H9 (cell line): ENCODE measurements around the gene SETBP1. TPM values are rescaled to one million over a fixed set of nuclear protein-coding genes. Genes with fewer than 3 reads are reported as not detected.

Source experiments
- DNase-seq: peaks from one replicate; pipeline ENCODE4 v3.0.0-alpha.2; 2017
- H2AFZ ChIP-seq: one replicate; pipeline ENCODE4 v1.6.1; 2013; ENCODE audit warnings: mild to moderate bottlenecking, low read length, control low read depth, moderate library complexity
- H2AK5ac ChIP-seq: 2 replicates; pipeline ENCODE4 v1.6.1; 2013; ENCODE audit warnings: low read length, control low read depth, mixed read lengths; ENCODE audit not compliant: insufficient read length
- H2BK120ac ChIP-seq: one replicate; pipeline ENCODE4 v1.6.1; 2013; ENCODE audit warnings: low read depth, mild to moderate bottlenecking, low read length, control low read depth, inconsistent platforms; ENCODE audit not compliant: poor library complexity, severe bottlenecking
- H2BK12ac ChIP-seq: 2 replicates; pipeline ENCODE4 v1.6.1; 2013; ENCODE audit warnings: low read length, control low read depth, mixed read lengths, low read depth; ENCODE audit not compliant: insufficient read length
- H2BK15ac ChIP-seq: 2 replicates; pipeline ENCODE4 v1.6.1; 2013; ENCODE audit warnings: low read depth, low read length, control low read depth
- H2BK20ac ChIP-seq: one replicate; pipeline ENCODE4 v1.6.1; 2013; ENCODE audit warnings: low read depth, mild to moderate bottlenecking, low read length, control low read depth, inconsistent platforms; ENCODE audit not compliant: poor library complexity, severe bottlenecking
- H2BK5ac ChIP-seq: 2 replicates; pipeline ENCODE4 v1.6.1; 2013; ENCODE audit warnings: low read length, control low read depth, mixed read lengths; ENCODE audit not compliant: insufficient read length
- H3K14ac ChIP-seq: 2 replicates; pipeline ENCODE4 v1.6.1; 2013; ENCODE audit warnings: low read length, control low read depth; ENCODE audit not compliant: insufficient read depth
- H3K18ac ChIP-seq: 2 replicates; pipeline ENCODE4 v1.6.1; 2013; ENCODE audit warnings: low read depth, mild to moderate bottlenecking, mixed read lengths, low read length, control low read depth; ENCODE audit not compliant: insufficient read length
- H3K23ac ChIP-seq: 2 replicates; pipeline ENCODE4 v1.6.1; 2013; ENCODE audit warnings: low read length, control low read depth, mixed read lengths, low read depth; ENCODE audit not compliant: insufficient read length
- H3K23me2 ChIP-seq: 2 replicates; pipeline ENCODE4 v1.6.1; 2013; ENCODE audit warnings: low read depth, mild to moderate bottlenecking, mixed read lengths, low read length, control low read depth; ENCODE audit not compliant: insufficient read length, poor library complexity, severe bottlenecking
- H3K27ac ChIP-seq: 2 replicates; pipeline ENCODE4 v1.5.1; 2013; ENCODE audit warnings: low read length, control low read depth, mixed read lengths, low read depth; ENCODE audit not compliant: insufficient read length
- H3K27me3 ChIP-seq: 2 replicates; pipeline ENCODE4 v1.6.1; 2013; ENCODE audit warnings: low read length, control low read depth, inconsistent platforms; ENCODE audit not compliant: insufficient read depth
- H3K4ac ChIP-seq: 2 replicates; pipeline ENCODE4 v1.6.1; 2013; ENCODE audit warnings: low read depth, mild to moderate bottlenecking, control low read depth, inconsistent platforms, low read length, moderate library complexity
- H3K4me1 ChIP-seq: 2 replicates; pipeline ENCODE4 v1.6.1; 2013; ENCODE audit warnings: low read length, control low read depth, inconsistent platforms; ENCODE audit not compliant: insufficient read depth
- H3K4me2 ChIP-seq: 2 replicates; pipeline ENCODE4 v1.6.1; 2013; ENCODE audit warnings: low read length, control low read depth, mixed read lengths; ENCODE audit not compliant: insufficient read length, insufficient read depth
- H3K56ac ChIP-seq: 2 replicates; pipeline ENCODE4 v1.6.1; 2013; ENCODE audit warnings: low read depth, mild to moderate bottlenecking, mixed read lengths, low read length, control low read depth; ENCODE audit not compliant: insufficient read length
- H3K79me1 ChIP-seq: 2 replicates; pipeline ENCODE4 v1.6.1; 2013; ENCODE audit warnings: low read depth, mild to moderate bottlenecking, moderate library complexity, low read length, control low read depth, inconsistent platforms; ENCODE audit not compliant: insufficient read depth, poor library complexity, severe bottlenecking
- H3K79me2 ChIP-seq: 2 replicates; pipeline ENCODE4 v1.6.1; 2013; ENCODE audit warnings: low read length, control low read depth, inconsistent platforms; ENCODE audit not compliant: insufficient read depth
- H3K9ac ChIP-seq: 2 replicates; pipeline ENCODE4 v1.6.1; 2013; ENCODE audit warnings: low read length, control low read depth, mixed read lengths; ENCODE audit not compliant: insufficient read length; ENCODE audit errors: extremely low read depth
- H3K9me3 ChIP-seq: one replicate; pipeline ENCODE4 v1.6.1; 2013; ENCODE audit warnings: low read depth, low read length, inconsistent platforms; ENCODE audit not compliant: control insufficient read depth
- H3T11ph ChIP-seq: one replicate; pipeline ENCODE4 v1.6.1; 2013; ENCODE audit warnings: mild to moderate bottlenecking, low read length, control low read depth, inconsistent platforms
- H4K20me1 ChIP-seq: one replicate; pipeline ENCODE4 v1.6.1; 2013; ENCODE audit not compliant: control insufficient read depth, insufficient read length, insufficient read depth
- H4K5ac ChIP-seq: 2 replicates; pipeline ENCODE4 v1.6.1; 2013; ENCODE audit warnings: low read depth, mild to moderate bottlenecking, mixed read lengths, low read length, control low read depth; ENCODE audit not compliant: insufficient read length
- H4K8ac ChIP-seq: replicated peaks from 2 replicates; pipeline ENCODE4 v1.6.1; 2013; ENCODE audit warnings: low read length, control low read depth, mixed read lengths, low read depth; ENCODE audit not compliant: insufficient read length
- H4K91ac ChIP-seq: 2 replicates; pipeline ENCODE4 v1.6.1; 2013; ENCODE audit warnings: low read depth, mild to moderate bottlenecking, moderate library complexity, mixed read lengths, low read length, control low read depth; ENCODE audit not compliant: insufficient read length
- H3K27ac Mint-ChIP-seq, 3 experiments: 2 replicates in 2 of 3; 3 replicates in 1 of 3; pipeline ENCODE4 v1.8.0; 2020 to 2021; ENCODE audit warnings: mixed read lengths in 3 of 3, mild to moderate bottlenecking in 1 of 3, moderate library complexity in 1 of 3
- H3K27me3 Mint-ChIP-seq: 2 replicates; pipeline ENCODE4 v1.8.0; 2021; ENCODE audit warnings: low read depth, mild to moderate bottlenecking, moderate library complexity, mixed read lengths
- H3K36me3 Mint-ChIP-seq, 3 experiments: 2 replicates in 2 of 3; 3 replicates in 1 of 3; pipeline ENCODE4 v1.8.0; 2020 to 2021; ENCODE audit warnings: low read depth in 3 of 3, mixed read lengths in 3 of 3; ENCODE audit not compliant: insufficient read depth in 1 of 3
- H3K4me1 Mint-ChIP-seq, 2 experiments: 2 replicates each; pipeline ENCODE4 v1.8.0; 2020; ENCODE audit warnings: mixed read lengths in 2 of 2
- H3K4me3 Mint-ChIP-seq, 2 experiments: 2 replicates in 1 of 2; 3 replicates in 1 of 2; pipeline ENCODE4 v1.8.0; 2020 to 2021; ENCODE audit warnings: mild to moderate bottlenecking in 2 of 2, mixed read lengths in 2 of 2, moderate library complexity in 1 of 2
- H3K9me3 Mint-ChIP-seq, 2 experiments: 2 replicates in 1 of 2; 3 replicates in 1 of 2; pipeline ENCODE4 v1.8.0; 2020; ENCODE audit warnings: mild to moderate bottlenecking in 2 of 2, mixed read lengths in 2 of 2, moderate library complexity in 1 of 2
- CTCF ChIP-seq: fragments of 200-600 bp; sonication (generic); conservative IDR thresholded peaks from 3 replicates; pipeline ENCODE4 v1.8.0; 2021; ENCODE audit warnings: antibody characterized with exemption, mild to moderate bottlenecking
- WGBS: extraction: QIAGEN DNeasy Blood & Tissue Kit; methylation state at CpG from one replicate; pipeline ENCODE4 v1.1.7; 2013; ENCODE audit warnings: missing lambda C conversion rate, low lambda C conversion rate, mixed read lengths; ENCODE audit not compliant: insufficient read length; ENCODE audit errors: extremely low coverage; 5-methylcytosine and 5-hydroxymethylcytosine counted together
- total RNA-seq: library from RNA; stranded (reverse); gene quantifications from 2 replicates; pipeline ENCODE4 v1.2.1, GENCODE V29; 2021

SETBP1 gene
- total RNA-seq, 1 experiment from 2014 or later = 4.6 TPM

GRCh38 chr18:44716697-44717163 is 36.0 kb downstream of the SETBP1 start:
- Histone ChIP-seq H3K56ac (no peak overlapping the region), H2BK12ac (no peak overlapping the region), H2AFZ (no peak overlapping the region), H3K4ac (no peak overlapping the region), H4K91ac (no peak overlapping the region), H3K23me2 (no peaks in the 10 kb centered on the region), H3K4me1 (peaks cover 8% of the 10 kb centered on the region), H2AK5ac (no peak overlapping the region), H2BK15ac (no peak overlapping the region), H3K18ac (no peak overlapping the region), H2BK120ac (no peak overlapping the region), H3K79me1 (no peaks in the 10 kb centered on the region), H4K8ac (no peak overlapping the region), H3K9me3 (no peaks in the 10 kb centered on the region), H2BK5ac (no peak overlapping the region), H4K5ac (no peak overlapping the region), H3K14ac (no peak overlapping the region), H3K79me2 (no peaks in the 10 kb centered on the region), H3K4me2 (no peak overlapping the region), H3T11ph (no peak overlapping the region), H3K27ac (no peak overlapping the region), H3K27me3 (no peaks in the 10 kb centered on the region), H2BK20ac (no peak overlapping the region), H3K9ac (no peak overlapping the region), H3K23ac (no peak overlapping the region), H4K20me1 (no peaks in the 10 kb centered on the region)
- Mint-ChIP-seq H3K27me3 (no peaks in the 10 kb centered on the region), H3K4me1 (peaks cover 29 to 38% of the 10 kb centered on the region in 2 experiments), H3K9me3 (no peaks in the 10 kb centered on the region), H3K27ac (no peak overlapping the region; a peak in 1 of 7 replicates), H3K4me3 (no peak overlapping the region), H3K36me3 (peaks cover 0 to 15% (median 2%) of the 10 kb centered on the region in 3 experiments; a peak in 5 of 7 replicates)
- no peak for TF ChIP-seq CTCF
- no CpG with 5 or more reads among the region's 5 CpGs for WGBS
- no peak for DNase-seq
